Left colon (tissue), 2 donors: ENCODE results near the gene SEL1L2. TPM values are rescaled to one million over a fixed set of nuclear protein-coding genes. Genes with fewer than 3 reads are reported as not detected.

Experiments used
- total RNA-seq, 2 donors: library from RNA; stranded (reverse); fragmentation: NEBNext Ultra II Directional; extraction: Animal tissue kit (Norgen Biotek cat#: 25700); gene quantifications; one replicate each; pipeline ENCODE4 v1.2.1, GENCODE V29; 2021
- donor health status: DM: no; HTN: no; CAD: no.
- donor health status: DM: yes; HTN: yes; CAD: no.

Gene SEL1L2
- total RNA-seq, 2 donors from 2014 or later, result not detected

Other genes with a start within 250 kb of the SEL1L2 start
- gene ESF1, start 205.7 kb downstream of the SEL1L2 start, total RNA-seq, result 10 to 100 TPM; 11.7 to 12.4 TPM
- 10 to 100 TPM; 30.9 to 38.5 TPM for gene NDUFAF5, start 205.6 kb downstream of the SEL1L2 start, total RNA-seq
- 1 to 10 TPM; 5.2 to 6.6 TPM for gene MACROD2, start 4.9 kb upstream of the SEL1L2 start, total RNA-seq